Cardiac muscle cell (in vitro differentiated cells and primary cell): ENCODE results near the gene LYRM1. TPM values are rescaled to one million over a fixed set of nuclear protein-coding genes. Genes with fewer than 3 reads are reported as not detected.
"Not testable (repeated sequence)": the region's sequence is repeated elsewhere in the genome, so short reads cannot be mapped to it uniquely, and the experiment has no call there.

Experiments
- DNase-seq, 2 donors: peaks; one replicate each; pipeline versions ENCODE4 v3.0.0 to v3.0.0-alpha.2; 2010 to 2017; ENCODE audit warnings: low read depth in 1 of 2, low spot score in 1 of 2
- H3K27ac ChIP-seq: fragments of 200-600 bp; sonication (generic); 2 replicates; pipeline ENCODE4 v1.5.1; 2016
- H3K27me3 ChIP-seq: fragments of 200-600 bp; sonication (generic); 2 replicates; pipeline ENCODE4 v1.6.0; 2016; ENCODE audit warnings: control low read depth
- H3K36me3 ChIP-seq: fragments of 200-600 bp; sonication (generic); 2 replicates; pipeline ENCODE4 v1.5.1; 2016; ENCODE audit warnings: control low read depth
- H3K4me1 ChIP-seq: fragments of 200-600 bp; sonication (generic); 2 replicates; pipeline ENCODE4 v1.8.1; 2017; ENCODE audit warnings: low read depth, mild to moderate bottlenecking, mixed run types
- H3K4me3 ChIP-seq: fragments of 200-600 bp; sonication (generic); 2 replicates; pipeline ENCODE4 v1.5.1; 2016; ENCODE audit warnings: mild to moderate bottlenecking
- H3K9me3 ChIP-seq: fragments of 200-600 bp; sonication (generic); 2 replicates; pipeline ENCODE4 v1.5.1; 2017; ENCODE audit warnings: low read depth, mild to moderate bottlenecking, control low read depth
- polyA plus RNA-seq: library from polyadenylated mRNA; unstranded; fragments of >200 nt; fragmentation: Nextera tagmentation; extraction: Ambion mirVana; gene quantifications from 2 replicates; pipeline ENCODE4 v1.2.1, GENCODE V29; 2016
- total RNA-seq: library from RNA; depleted of rRNA; stranded (reverse); fragments of >200 nt; gene quantifications from 2 replicates; pipeline ENCODE4 v1.2.3, GENCODE V29; 2016
- TF ChIP-seq, protein P1 (sequence below): IDR thresholded peaks from 2 replicates; pipeline ENCODE4 v1.5.1; 2012; ENCODE audit warnings: low read depth, mild to moderate bottlenecking, low read length

Gene LYRM1
- total and polyA plus RNA-seq, 2 experiments from 2014 or later = 37.3 to 42.6 TPM

DNA sequence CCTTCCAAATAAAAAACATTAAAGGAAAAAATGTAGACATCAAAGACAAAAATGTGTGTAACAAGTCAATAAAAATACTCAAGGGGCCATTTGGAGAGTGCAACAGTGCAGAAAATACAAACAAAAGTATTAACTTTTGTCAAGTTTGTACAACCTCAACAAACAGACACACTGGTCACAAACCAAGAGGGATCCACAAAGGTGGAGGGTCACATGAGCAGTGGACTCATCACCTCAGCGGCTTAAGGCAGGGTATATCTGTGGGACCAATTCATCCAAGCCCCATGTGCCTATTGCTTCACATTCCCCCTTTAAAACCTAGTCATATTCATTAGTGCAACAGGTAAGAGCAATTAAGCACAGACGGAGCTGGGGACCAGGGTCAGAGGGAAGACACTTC is 45.6 kb upstream of the LYRM1 start:
- H3K4me1 ChIP-seq = peaks cover 58% of the 10 kb centered on the region
- no peak for DNase-seq
- no peaks in the 10 kb centered on the region for H3K36me3 ChIP-seq
- H3K9me3 ChIP-seq = no peaks in the 10 kb centered on the region
- no peak overlapping the region for H3K27ac ChIP-seq
- no peaks in the 10 kb centered on the region for H3K27me3 ChIP-seq
- TF ChIP-seq, protein P1, sequence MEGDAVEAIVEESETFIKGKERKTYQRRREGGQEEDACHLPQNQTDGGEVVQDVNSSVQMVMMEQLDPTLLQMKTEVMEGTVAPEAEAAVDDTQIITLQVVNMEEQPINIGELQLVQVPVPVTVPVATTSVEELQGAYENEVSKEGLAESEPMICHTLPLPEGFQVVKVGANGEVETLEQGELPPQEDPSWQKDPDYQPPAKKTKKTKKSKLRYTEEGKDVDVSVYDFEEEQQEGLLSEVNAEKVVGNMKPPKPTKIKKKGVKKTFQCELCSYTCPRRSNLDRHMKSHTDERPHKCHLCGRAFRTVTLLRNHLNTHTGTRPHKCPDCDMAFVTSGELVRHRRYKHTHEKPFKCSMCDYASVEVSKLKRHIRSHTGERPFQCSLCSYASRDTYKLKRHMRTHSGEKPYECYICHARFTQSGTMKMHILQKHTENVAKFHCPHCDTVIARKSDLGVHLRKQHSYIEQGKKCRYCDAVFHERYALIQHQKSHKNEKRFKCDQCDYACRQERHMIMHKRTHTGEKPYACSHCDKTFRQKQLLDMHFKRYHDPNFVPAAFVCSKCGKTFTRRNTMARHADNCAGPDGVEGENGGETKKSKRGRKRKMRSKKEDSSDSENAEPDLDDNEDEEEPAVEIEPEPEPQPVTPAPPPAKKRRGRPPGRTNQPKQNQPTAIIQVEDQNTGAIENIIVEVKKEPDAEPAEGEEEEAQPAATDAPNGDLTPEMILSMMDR = no peak
- no peak overlapping the region for H3K4me3 ChIP-seq

DNA sequence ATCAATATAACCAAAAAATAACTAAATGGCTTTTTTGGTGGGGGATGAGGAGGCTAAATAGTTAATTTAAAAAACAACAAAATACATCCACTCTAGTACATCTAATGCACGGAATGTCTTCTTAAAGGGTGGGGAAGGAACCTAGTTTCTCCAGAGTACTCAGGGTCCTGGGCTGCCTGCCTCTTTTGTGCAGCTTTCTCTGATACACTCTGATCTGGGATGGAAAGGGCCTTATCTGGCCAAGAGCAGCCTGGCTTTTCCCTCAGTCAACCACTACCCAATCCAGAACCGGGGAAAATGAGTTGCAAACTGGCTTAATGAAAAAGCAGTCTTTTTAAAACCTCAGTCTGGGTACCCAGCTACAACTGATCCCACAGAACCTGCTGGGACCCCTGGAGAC is 43.3 kb upstream of the LYRM1 start:
- H3K4me3 ChIP-seq = no peak overlapping the region
- TF ChIP-seq, protein P1 = no peak
- DNase-seq = no peak
- H3K4me1 ChIP-seq = peaks cover 45% of the 10 kb centered on the region
- H3K27me3 ChIP-seq = no peaks in the 10 kb centered on the region
- no peaks in the 10 kb centered on the region for H3K9me3 ChIP-seq
- no peaks in the 10 kb centered on the region for H3K36me3 ChIP-seq
- H3K27ac ChIP-seq = peak overlapping the region; percentile 25

DNA sequence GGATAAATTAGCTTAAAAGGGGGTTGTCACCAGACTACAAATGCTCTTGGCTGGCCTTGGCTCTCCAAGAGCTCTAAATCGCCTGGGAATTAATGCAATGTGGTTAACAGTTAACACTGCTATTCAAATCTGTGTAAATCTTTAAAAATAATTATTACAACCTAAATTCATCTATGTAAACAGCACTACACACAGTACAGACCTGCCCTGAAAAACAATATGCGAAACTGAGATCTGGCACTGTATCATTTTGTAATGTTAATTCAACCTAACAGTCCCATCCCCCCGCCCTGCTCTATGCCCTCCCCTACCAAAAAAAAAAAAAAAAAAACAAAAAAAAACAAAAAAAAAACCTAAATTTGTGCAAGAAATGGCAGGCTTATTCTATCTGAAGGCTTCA is 41.3 kb upstream of the LYRM1 start:
- H3K36me3 ChIP-seq = no peaks in the 10 kb centered on the region
- no peaks in the 10 kb centered on the region for H3K27me3 ChIP-seq
- no peak overlapping the region for H3K27ac ChIP-seq
- DNase-seq = no peak
- no peak overlapping the region for H3K4me3 ChIP-seq
- H3K4me1 ChIP-seq = peaks cover 25% of the 10 kb centered on the region
- TF ChIP-seq, protein P1 = no peak
- H3K9me3 ChIP-seq = no peaks in the 10 kb centered on the region

DNA sequence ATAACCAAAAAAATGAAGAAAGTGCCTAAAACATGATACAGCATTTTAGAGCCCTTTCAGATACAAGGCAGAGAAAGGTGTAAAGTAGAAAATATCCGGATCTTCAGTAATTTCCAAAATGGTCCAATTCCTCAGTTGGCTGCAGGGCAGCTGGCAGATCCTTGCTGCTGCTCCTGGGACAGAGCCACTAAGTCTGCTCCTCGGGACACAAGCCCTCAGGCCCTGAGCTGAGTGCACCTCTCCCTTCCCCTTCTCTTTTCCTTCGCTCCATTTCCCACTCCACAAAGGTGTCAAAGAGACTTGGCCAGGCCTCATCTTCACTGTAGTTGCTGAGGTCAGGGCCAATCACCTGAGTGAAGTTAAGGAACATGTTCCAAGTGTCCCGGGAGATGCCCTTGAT is 40.9 kb upstream of the LYRM1 start:
- Histone ChIP-seq H3K27ac (peak overlapping the region; percentile 39), H3K27me3 (no peaks in the 10 kb centered on the region), H3K4me3 (no peak overlapping the region), H3K36me3 (no peaks in the 10 kb centered on the region), H3K9me3 (no peaks in the 10 kb centered on the region), H3K4me1 (peaks cover 24% of the 10 kb centered on the region)
- TF ChIP-seq, protein P1 = no peak
- no peak for DNase-seq

DNA sequence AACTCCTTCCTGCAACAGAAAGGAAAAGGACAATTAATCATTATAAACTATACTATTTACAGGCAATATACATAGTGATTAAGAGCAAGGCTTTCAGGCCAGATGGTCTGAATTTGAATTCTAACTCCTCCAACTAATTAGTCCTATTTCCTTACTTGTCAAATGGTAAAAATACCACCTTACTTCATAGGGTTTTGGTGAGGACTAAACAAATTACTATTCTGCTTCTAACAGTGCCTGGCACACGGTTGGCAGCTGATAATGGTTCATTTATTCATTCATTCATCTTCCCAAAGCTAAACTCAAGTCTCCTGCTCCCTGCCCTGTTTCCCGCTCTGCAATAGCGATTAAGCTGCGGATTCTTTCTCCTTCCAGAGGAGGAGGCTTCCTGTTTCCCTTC is 40.2 kb upstream of the LYRM1 start:
- H3K4me1 ChIP-seq = peaks cover 30% of the 10 kb centered on the region
- H3K27me3 ChIP-seq = no peaks in the 10 kb centered on the region
- H3K9me3 ChIP-seq = no peaks in the 10 kb centered on the region
- no peak overlapping the region for H3K4me3 ChIP-seq
- peak overlapping the region; percentile 39 for H3K27ac ChIP-seq
- TF ChIP-seq, protein P1 = no peak
- H3K36me3 ChIP-seq = no peaks in the 10 kb centered on the region
- no peak for DNase-seq

DNA sequence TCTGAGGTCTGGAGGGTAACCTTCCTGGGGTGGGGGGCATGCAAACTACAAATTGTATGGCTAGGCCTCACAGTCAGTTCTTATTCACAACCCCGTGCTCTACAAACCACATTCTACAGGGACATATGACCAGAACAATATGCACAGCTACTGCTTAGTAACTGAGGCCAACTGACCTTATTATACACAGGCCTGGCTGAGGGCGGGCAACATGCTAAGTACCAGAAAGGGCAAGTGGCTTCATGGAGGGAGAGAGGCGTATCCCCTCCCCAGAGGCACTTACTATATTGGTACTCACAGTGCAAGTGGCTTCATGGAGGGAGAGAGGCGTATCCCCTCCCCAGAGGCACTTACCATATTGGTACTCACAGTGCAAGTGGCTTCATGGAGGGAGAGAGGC is 39.6 kb upstream of the LYRM1 start:
- DNase-seq, H3K4me3 ChIP-seq, H3K9me3 ChIP-seq, H3K36me3 ChIP-seq, H3K27me3 ChIP-seq: not testable (repeated sequence)
- peaks cover 36% of the 10 kb centered on the region for H3K4me1 ChIP-seq
- peak overlapping the region; percentile 30 for H3K27ac ChIP-seq
